Osteocyte (in vitro differentiated cells): ENCODE data around the gene LIF. TPM values are rescaled to one million over a fixed set of nuclear protein-coding genes. Genes with fewer than 3 reads are reported as not detected.

Experiments used
- DNase-seq: peaks from one replicate; pipeline ENCODE4 v3.0.0; 2021; ENCODE audit warnings: mixed read lengths; ENCODE audit not compliant: unreplicated experiment; ENCODE audit errors: extremely low spot score
- H3K27ac Mint-ChIP-seq: one replicate; pipeline ENCODE4 v1.8.0; 2021; ENCODE audit warnings: mild to moderate bottlenecking, mixed read lengths; ENCODE audit not compliant: unreplicated experiment
- H3K27me3 Mint-ChIP-seq: one replicate; pipeline ENCODE4 v1.8.0; 2021; ENCODE audit warnings: mixed read lengths; ENCODE audit not compliant: unreplicated experiment
- H3K36me3 Mint-ChIP-seq: one replicate; pipeline ENCODE4 v1.8.0; 2021; ENCODE audit warnings: mixed read lengths; ENCODE audit not compliant: unreplicated experiment
- H3K4me1 Mint-ChIP-seq: one replicate; pipeline ENCODE4 v1.8.0; 2021; ENCODE audit warnings: mixed read lengths; ENCODE audit not compliant: unreplicated experiment
- H3K4me3 Mint-ChIP-seq: one replicate; pipeline ENCODE4 v1.8.0; 2021; ENCODE audit warnings: mild to moderate bottlenecking, moderate library complexity, mixed read lengths; ENCODE audit not compliant: unreplicated experiment
- H3K9me3 Mint-ChIP-seq: one replicate; pipeline ENCODE4 v1.8.0; 2021; ENCODE audit warnings: mixed read lengths; ENCODE audit not compliant: unreplicated experiment
- total RNA-seq: library from RNA; stranded (reverse); gene quantifications from 2 replicates; pipeline ENCODE4 v1.2.1, GENCODE V29; 2021
- TF ChIP-seq, protein P1 (sequence below): fragments of 200-600 bp; sonication (generic); IDR thresholded peaks from 2 replicates; pipeline ENCODE4 v1.5.0; 2021; ENCODE audit warnings: antibody characterized with exemption, mild to moderate bottlenecking, moderate library complexity

Gene LIF
- total RNA-seq, 1 donor from 2014 or later = 15.5 TPM

DNA sequence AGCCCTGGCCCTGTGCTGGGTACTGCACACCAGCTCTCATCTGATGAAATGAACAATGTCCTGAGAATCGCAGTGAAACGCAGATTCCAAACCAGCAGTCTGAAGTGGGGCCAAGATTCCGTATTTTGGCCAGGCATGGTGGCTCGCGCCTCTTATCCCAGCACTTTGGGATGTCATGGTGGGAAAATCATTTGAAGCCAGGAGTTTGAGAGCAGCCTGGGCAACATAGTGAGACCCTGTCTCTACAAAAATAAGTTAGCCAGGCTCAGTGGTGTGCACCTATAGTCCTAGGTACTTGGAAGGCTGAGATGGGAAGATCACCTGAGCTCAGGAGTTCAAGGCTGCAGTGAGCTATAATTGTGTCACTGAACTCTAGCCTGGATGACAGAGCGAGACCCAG lies 13.0 kb downstream of the LIF start:
- Mint-ChIP-seq H3K9me3 (no peaks in the 10 kb centered on the region), H3K27me3 (no peaks in the 10 kb centered on the region), H3K4me1 (peaks cover 51% of the 10 kb centered on the region), H3K36me3 (no peaks in the 10 kb centered on the region), H3K4me3 (no peak overlapping the region), H3K27ac (no peak overlapping the region)
- DNase-seq = no peak
- TF ChIP-seq, protein P1, sequence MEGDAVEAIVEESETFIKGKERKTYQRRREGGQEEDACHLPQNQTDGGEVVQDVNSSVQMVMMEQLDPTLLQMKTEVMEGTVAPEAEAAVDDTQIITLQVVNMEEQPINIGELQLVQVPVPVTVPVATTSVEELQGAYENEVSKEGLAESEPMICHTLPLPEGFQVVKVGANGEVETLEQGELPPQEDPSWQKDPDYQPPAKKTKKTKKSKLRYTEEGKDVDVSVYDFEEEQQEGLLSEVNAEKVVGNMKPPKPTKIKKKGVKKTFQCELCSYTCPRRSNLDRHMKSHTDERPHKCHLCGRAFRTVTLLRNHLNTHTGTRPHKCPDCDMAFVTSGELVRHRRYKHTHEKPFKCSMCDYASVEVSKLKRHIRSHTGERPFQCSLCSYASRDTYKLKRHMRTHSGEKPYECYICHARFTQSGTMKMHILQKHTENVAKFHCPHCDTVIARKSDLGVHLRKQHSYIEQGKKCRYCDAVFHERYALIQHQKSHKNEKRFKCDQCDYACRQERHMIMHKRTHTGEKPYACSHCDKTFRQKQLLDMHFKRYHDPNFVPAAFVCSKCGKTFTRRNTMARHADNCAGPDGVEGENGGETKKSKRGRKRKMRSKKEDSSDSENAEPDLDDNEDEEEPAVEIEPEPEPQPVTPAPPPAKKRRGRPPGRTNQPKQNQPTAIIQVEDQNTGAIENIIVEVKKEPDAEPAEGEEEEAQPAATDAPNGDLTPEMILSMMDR = no peak

DNA sequence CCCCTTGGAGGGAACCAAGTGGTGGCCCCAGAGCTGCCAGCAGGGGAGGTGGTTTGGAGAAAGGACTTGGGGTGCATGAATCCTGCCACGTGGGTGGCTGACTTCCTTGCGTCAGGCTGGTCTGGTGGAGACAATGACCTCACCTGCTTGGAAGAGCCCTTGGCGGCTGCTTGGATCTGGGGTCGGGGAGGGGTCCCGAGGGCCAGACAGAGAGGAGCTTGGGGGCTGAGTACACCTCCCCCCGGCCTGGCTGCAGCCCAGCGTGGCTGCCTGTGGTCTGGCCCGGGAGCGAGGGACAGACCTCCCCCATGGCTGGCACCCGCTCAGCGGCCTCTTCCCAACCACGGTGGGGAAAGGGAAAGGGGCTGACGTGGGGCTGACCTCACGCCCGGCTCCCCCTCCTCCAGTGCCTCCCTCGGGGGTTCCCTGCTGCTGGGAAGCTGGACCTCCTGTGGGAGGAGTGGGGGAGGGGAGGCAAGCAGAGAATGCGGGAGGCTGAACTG lies 13.8 kb downstream of the LIF start:
- Mint-ChIP-seq H3K27me3 (no peaks in the 10 kb centered on the region), H3K4me1 (peaks cover 52% of the 10 kb centered on the region), H3K4me3 (no peak overlapping the region), H3K27ac (no peak overlapping the region), H3K9me3 (no peaks in the 10 kb centered on the region), H3K36me3 (no peaks in the 10 kb centered on the region)
- DNase-seq = no peak
- TF ChIP-seq, protein P1 = no peak

DNA sequence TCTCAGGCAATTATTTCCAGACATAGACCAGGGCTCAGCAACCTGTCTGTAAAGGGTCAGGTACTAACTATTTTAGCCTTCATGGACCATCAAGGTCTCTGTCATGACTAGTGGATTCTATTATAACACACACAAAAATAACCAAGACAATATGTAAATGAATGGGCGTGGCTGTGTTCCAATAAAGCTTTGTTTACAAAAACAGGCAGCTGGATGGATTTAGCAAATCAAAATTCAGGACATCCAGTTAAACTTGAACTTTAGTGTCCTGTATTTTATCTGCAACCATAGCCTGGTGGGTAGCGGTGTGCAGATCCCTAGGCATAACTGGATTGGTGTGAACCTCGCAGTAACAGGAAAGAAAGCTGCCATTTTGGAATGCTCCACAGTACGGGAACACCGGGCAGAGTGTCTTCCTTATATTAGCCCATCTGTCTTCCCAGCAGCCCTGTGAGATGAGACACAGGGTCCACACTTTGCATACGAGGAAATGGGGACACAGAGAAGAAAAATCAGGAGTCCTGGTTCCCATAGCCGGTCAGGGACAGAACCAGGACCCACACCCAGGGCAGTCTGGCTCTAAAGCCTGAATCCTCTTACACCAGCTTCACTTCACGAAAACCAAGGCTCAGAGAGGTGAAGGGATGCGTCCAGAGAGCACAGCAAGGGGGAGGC lies 15.6 kb downstream of the LIF start:
- Mint-ChIP-seq H3K36me3 (no peaks in the 10 kb centered on the region), H3K4me1 (peaks cover 44% of the 10 kb centered on the region), H3K27me3 (no peaks in the 10 kb centered on the region), H3K27ac (no peak overlapping the region), H3K9me3 (no peaks in the 10 kb centered on the region), H3K4me3 (no peak overlapping the region)
- TF ChIP-seq, protein P1 = no peak
- no peak for DNase-seq

DNA sequence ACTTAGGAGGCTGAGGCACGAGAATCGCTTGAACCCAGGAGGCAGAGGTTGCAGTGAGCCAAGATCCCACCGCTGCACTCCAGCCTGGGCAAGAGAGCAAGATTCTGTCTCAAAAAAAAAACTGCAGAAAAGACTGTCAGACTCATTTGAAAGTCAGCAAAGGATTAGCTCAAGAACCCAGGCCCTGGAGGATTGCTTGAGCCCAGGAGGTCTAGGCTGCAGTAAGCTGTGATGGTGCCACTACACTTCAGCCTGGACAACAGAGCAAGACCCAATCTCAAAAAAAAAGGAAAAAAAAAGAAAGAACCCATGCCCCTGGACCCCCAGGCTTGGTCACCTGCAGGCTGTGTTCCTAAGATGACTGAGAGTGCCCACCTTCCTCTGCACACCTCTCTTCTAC lies 16.2 kb downstream of the LIF start:
- H3K27ac Mint-ChIP-seq = no peak overlapping the region
- no peaks in the 10 kb centered on the region for H3K9me3 Mint-ChIP-seq
- H3K36me3 Mint-ChIP-seq = no peaks in the 10 kb centered on the region
- no peak overlapping the region for H3K4me3 Mint-ChIP-seq
- no peaks in the 10 kb centered on the region for H3K27me3 Mint-ChIP-seq
- no peak for DNase-seq
- peaks cover 39% of the 10 kb centered on the region for H3K4me1 Mint-ChIP-seq
- TF ChIP-seq, protein P1 = no peak

DNA sequence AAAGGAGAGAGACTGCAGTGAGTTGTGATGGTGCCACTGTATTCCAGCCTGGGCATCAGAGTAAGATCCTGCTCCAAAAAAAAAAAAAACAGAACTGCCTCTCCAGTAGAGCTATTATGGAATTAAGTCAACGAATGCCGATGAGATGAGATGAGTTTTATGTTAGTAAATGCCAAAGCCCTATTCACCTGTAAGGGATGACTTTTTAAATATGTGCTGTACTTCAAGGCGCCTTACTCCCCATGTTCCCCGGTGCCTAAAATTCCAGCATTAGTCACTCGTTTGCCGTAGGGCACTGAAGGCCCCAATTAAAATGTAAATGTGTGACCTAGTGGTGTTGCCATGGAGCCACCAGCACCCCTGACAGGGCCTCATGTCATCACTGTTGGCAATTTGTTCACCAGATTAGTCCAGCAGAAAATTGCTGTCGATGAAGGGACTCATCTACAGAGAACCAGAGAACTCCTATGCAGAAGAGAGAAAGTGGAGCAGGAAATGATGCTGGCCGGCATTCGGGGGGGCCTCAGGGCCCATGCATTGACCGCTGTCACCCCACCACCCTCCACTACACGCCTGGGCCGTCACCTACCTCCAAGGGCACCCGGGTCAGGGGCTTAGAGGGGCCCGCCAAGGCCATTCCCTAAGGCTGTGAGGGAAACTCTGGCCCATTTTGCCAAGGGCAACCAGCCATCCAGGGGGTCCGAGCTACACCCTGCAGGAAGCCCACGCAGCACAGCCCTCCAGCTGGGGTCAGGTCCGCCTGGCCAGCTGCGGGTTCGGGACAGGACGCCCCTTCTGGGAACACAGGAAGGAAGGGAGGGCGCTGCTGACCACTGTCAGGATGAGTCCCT lies 17.8 kb downstream of the LIF start:
- DNase-seq = no peak
- no peaks in the 10 kb centered on the region for H3K36me3 Mint-ChIP-seq
- peaks cover 41% of the 10 kb centered on the region for H3K4me1 Mint-ChIP-seq
- H3K9me3 Mint-ChIP-seq = no peaks in the 10 kb centered on the region
- peak overlapping the region; percentile 84 for H3K27ac Mint-ChIP-seq
- TF ChIP-seq, protein P1 = no peak
- H3K4me3 Mint-ChIP-seq = no peak overlapping the region
- no peaks in the 10 kb centered on the region for H3K27me3 Mint-ChIP-seq
